ENCODE measurements around the gene DUS1L.

The DUS1L gene

GRCh38 chr17:82076018-82076784 lies 10.6 kb upstream of the DUS1L start:
- DNase-seq = no peak

- no peak for DNase-seq
These were observed 7.8 kb upstream of the DUS1L start for GRCh38 chr17:82073446-82073845.

- DNase-seq = no peak
These were observed 7.2 kb upstream of the DUS1L start for GRCh38 chr17:82072827-82073226.

- DNase-seq = no peak
These were observed 5.0 kb upstream of the DUS1L start for GRCh38 chr17:82070611-82071010.

GRCh38 chr17:82065193-82065637 lies 389 bp downstream of the DUS1L start:
- no peak for DNase-seq

- no peak for DNase-seq
These were observed 991 bp downstream of the DUS1L start for GRCh38 chr17:82064433-82065192.

- no peak for DNase-seq
These were observed 1.9 kb downstream of the DUS1L start for GRCh38 chr17:82063424-82064415.

GRCh38 chr17:82062984-82063368 lies 2.6 kb downstream of the DUS1L start:
- no peak for DNase-seq

- no peak for DNase-seq
These were observed 3.3 kb downstream of the DUS1L start for GRCh38 chr17:82062076-82062983.

- DNase-seq = no peak
These were observed 4.3 kb downstream of the DUS1L start for GRCh38 chr17:82061047-82061925.

GRCh38 chr17:82060614-82061013 lies 5.0 kb downstream of the DUS1L start:
- no peak for DNase-seq

- no peak for DNase-seq
These were observed 5.6 kb downstream of the DUS1L start for GRCh38 chr17:82060001-82060380.

GRCh38 chr17:82059272-82060000 lies 6.2 kb downstream of the DUS1L start:
- no peak for DNase-seq

- DNase-seq = no peak
These were observed 6.8 kb downstream of the DUS1L start for GRCh38 chr17:82058855-82059249.

GRCh38 chr17:82058230-82058854 lies 7.3 kb downstream of the DUS1L start:
- DNase-seq = no peak

- no peak for DNase-seq
These were observed 8.6 kb downstream of the DUS1L start for GRCh38 chr17:82056729-82057621.

- DNase-seq = no peak
These were observed 9.5 kb downstream of the DUS1L start for GRCh38 chr17:82055965-82056728.
